IPS DF 19.7 (cell line): ENCODE data around the gene VARS1.
"Not testable (repeated sequence)": the region's sequence is repeated elsewhere in the genome, so short reads cannot be mapped to it uniquely, and the experiment has no call there.

Experiments
- DNase-seq: peaks from one replicate; pipeline ENCODE4 v3.0.0-alpha.2; 2013; ENCODE audit warnings: low read depth, low spot score

Gene VARS1

DNA sequence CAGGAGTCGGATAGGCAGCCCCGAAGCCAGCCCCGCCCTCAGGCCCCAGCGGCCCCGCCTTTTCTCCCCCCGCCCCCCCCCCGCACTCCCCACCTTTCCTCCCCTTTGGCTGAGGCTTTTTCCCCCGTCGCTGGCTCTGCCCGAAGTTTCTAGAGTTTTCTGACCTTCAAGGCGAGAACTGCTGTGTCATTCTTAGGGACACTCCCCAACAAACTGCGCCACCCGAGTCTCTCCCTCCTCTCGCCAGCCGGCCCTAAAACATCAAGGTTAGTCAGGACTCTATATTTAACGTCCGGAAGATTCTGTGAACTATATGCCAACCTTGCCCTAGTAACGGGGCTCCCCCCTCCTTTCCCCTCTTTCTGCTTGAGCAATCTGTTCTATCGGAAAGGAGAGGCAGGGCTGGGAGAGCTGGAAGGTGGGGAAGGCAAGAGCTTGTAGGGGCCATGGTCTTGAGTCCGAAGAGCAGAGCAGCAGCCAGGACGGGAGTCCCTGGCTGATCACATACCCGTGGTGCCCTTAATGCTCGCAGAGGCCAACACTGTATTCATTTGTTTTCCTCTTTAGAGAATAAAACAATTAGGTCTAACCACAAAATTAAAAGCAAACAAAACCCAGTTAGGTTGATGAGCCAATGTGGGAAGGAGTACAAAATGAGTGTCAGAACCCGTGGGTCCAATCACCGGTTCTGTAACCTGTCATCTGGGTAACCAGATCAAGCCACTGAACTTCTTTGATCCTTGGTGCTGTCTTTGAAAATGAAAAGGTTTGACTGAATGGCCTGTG, 26.7 kb upstream of the VARS1 start:
- no peak for DNase-seq

GRCh38 chr6:31821301-31822035, 25.9 kb upstream of the VARS1 start:
- no peak for DNase-seq

DNA sequence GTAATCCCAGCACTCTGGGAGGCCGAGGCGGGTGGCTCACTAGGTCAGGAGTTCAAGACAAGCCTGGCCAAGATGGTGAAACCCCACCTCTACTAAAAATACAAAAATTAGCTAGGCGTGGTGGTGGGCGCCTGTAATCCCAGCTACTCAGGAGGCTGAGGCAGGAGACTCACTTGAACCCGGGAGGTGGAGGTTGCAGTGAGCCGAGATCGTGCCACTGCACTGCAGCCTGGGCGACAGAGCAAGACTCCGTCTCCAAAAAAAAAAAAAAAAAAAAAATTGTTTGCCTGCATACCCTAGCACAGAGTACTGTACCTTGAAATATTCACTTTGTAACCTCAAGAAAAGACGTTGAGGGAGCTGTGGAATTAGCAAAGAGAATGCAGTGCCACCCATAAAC, 24.8 kb upstream of the VARS1 start:
- not testable (repeated sequence) for DNase-seq

GRCh38 chr6:31819871-31820299, 24.3 kb upstream of the VARS1 start:
- no peak for DNase-seq

- not testable (repeated sequence) for DNase-seq
Observed at GRCh38 chr6:31817929-31818511, 22.5 kb upstream of the VARS1 start.

- DNase-seq = not testable (repeated sequence)
Observed at GRCh38 chr6:31817133-31817928, 21.8 kb upstream of the VARS1 start.

DNA sequence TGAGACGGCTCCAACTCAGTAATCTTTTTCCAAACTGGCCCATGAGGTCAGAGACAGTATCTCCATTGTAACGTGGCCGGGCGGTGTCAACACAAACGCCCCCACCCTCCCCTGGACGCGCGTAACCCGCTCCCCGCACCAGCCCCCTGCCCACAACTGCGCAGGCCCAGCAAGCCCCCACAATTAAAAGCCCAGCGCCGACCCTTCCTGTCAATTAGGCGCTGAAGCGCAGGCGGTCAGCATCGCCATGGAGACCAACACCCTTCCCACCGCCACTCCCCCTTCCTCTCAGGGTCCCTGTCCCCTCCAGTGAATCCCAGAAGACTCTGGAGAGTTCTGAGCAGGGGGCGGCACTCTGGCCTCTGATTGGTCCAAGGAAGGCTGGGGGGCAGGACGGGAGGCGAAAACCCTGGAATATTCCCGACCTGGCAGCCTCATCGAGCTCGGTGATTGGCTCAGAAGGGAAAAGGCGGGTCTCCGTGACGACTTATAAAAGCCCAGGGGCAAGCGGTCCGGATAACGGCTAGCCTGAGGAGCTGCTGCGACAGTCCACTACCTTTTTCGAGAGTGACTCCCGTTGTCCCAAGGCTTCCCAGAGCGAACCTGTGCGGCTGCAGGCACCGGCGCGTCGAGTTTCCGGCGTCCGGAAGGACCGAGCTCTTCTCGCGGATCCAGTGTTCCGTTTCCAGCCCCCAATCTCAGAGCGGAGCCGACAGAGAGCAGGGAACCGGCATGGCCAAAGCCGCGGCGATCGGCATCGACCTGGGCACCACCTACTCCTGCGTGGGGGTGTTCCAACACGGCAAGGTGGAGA, 19.7 kb upstream of the VARS1 start, which contains the start of the genes HSPA1A and HSPA1L:
Gene HSPA1A, plus strand, starts transcription at position 519 of the 814 bp plus-strand sequence. Its CDS starts 214 bp downstream, at position 733.
Gene HSPA1L, minus strand, starts transcription at position 259 of the 814 bp plus-strand sequence. CDS start 3,311 bp downstream, outside the sequence.
- DNase-seq = peak; percentile 94

DNA sequence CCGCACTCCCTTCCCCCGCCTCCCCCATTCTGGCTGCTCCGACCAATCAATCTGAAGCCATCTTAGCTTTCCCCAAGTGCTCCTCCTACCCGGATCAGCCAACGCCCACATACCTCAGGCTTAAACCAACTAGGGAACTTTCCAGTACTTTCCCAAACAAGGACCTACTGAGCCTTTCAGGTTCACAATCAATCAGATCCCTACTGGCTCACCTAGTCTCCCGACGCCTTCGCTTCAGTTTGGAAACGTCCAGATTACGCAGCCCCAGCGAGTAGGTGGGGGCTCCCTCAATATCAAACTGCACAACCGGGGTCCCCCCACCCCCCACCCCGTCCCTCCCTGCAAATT, 19.1 kb upstream of the VARS1 start:
- DNase-seq = peak; percentile 98

GRCh38 chr6:31813465-31813849, 17.9 kb upstream of the VARS1 start:
- DNase-seq = no peak

GRCh38 chr6:31811645-31812044, 16.1 kb upstream of the VARS1 start:
- no peak for DNase-seq

DNA sequence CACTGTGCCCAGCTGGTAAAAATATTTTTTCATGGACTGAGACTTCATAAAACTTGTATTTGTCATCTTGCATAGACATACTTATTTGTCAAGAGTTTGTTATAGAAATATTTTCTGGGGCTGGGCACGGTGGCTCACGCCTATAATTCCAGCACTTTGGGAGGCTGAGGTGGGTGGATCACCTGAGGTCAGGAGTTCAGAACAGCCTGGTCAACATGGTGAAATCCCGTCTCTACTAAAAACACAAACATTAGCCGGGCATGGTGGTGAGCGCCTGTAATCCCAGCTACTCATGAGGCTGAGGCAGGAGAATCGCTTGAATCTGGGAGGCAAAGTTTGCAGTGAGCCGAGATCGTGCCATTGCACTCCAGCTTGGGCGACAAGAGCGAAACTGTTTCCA, 13.0 kb upstream of the VARS1 start:
- not testable (repeated sequence) for DNase-seq

DNA sequence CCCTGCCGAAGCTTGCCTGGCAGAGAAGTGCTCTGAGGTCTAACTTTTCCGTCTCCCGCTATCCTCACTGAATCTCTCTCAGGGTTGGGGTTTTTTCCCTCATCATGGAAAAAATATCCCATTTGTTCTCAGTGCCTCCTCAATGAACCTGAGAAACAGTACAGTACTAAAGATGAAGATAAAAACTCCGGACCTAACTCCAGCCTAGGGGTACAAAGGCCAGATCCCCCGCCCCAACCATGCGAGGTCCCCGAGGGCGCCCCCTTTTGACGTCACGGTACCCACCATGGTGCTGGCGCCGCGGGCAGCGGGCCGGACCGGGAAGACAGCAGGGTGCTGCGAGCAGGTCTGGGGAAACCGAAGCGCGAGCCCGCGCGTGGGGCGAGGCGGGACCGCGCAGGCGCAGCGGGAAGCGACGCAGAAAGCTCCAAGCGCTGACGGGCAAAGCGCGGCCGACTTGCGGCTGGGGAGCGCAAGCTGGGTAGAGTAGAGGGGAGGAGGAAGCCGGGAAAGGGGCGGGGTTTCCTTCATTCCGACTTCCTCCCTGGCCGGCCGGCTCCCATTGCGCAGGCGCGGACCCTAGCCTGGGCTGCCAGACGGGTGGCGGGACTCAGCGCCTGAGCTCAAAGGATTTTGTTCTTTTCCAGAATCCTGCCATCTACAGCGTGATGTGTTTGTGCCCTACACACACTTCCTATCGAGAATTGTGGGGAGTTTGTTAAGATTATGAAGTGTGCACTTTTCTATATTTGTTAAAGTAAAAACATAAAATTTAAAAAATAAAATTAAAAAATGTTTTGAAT, 11.1 kb upstream of the VARS1 start, which contains the start of gene LSM2:
Gene LSM2, minus strand, starts transcription at position 497 of the 803 bp plus-strand sequence. Its CDS starts 209 bp downstream, at position 288.
- DNase-seq = no peak

DNA sequence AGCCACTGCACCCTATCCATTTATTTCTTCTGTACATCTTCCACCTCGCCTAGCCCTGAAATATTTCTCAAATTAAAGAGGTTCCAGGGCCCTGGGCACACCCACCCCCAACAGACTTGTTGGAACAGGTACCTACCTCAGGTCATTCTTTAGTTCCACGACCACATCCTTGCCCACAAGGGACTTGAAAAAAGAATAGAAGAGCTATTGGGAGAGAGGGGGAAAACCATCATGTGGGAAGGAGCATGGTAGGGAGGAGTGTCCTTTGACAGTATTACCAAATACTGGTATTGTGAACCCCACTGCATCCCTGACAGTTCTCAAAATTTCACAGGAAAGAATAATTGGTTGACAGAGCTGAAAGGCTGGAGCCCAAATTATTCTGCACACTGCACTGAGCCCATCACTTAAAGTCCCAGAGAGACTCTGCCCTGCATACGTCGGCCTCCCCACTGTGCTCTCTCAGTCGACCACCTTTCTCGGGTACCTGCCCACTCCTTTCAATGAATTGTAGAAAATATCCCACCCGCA, 10.5 kb upstream of the VARS1 start:
- DNase-seq = no peak

DNA sequence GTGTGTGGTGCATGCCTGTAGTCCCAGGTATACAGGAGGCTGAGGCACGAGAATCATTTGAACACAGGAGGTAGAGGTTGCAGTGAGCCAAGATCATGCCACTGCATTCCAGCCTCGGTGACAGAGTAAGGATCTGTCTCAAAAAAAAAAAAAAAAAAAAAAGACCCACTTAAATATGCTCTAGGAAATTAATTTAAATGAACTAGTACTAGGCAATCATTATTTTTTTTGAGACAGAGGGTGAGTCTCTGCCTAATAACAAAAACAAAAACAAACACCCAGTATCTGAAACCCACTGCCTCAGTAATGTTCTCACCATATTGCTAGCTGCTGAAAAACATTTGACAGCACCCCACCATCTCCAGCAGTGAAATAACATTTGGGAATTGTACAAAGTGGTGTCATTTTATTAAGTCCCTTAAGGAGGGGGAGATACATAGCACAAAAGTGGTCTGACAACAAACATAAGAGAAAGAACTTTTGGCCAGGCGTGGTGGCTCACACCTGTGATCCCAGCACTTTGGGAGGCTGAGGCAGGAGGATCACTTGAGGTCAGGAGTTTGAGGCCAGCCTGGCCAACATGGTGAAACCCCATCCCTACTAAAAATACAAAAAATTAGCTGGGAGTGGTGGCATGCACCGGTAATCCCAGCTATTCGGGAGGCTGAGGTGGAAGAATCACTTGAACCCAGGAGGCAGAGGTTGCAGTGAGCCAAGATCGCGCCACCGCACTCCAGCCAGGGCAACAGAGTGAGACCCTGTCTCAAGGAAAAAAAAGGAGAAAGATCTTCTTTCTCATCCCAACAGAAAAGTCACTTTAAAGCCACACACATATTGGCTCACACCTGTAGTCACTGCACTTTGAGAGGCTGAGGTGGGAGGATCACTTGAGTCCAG, 5.7 kb upstream of the VARS1 start:
- DNase-seq = not testable (repeated sequence)

DNA sequence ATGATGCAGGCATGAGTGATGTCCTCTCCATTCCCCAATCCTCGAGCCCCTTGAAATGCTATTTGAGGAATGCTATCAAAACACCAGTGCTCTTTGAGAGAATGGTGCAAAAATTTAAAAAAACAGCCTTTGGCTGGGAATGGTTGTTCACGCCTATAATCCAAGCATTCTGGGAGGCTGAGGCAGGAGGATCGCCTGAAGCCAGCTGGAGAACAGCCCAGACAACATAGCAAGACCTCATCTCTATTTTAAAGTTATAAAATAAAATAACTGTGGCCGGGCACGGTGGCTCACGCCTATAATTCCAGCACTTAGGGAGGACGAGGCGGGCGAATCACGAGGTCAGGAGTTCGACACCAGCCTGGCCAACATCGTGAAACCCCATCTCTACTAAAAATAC, 4.2 kb upstream of the VARS1 start:
- DNase-seq = no peak

DNA sequence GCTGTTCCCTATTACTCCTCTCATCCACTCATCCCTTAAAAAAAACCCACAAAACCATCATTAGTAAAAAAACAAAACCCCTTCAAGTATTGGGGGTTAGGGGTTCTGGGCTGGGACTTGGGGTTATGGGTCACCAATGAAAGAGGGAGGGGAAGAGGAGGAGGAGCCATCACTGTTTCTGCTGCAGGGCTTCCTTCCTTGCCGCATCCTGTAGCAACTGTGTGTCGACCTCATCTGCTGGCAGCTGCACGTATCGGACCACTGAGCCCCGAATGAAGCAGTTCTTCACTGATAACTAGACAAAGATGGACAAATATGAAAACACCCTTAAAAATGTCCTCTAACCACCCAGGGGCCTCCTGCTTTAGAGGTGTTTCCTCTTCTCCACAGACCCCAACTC, 2.0 kb upstream of the VARS1 start:
- DNase-seq = no peak

GRCh38 chr6:31796993-31797385, 1.4 kb upstream of the VARS1 start:
- no peak for DNase-seq

DNA sequence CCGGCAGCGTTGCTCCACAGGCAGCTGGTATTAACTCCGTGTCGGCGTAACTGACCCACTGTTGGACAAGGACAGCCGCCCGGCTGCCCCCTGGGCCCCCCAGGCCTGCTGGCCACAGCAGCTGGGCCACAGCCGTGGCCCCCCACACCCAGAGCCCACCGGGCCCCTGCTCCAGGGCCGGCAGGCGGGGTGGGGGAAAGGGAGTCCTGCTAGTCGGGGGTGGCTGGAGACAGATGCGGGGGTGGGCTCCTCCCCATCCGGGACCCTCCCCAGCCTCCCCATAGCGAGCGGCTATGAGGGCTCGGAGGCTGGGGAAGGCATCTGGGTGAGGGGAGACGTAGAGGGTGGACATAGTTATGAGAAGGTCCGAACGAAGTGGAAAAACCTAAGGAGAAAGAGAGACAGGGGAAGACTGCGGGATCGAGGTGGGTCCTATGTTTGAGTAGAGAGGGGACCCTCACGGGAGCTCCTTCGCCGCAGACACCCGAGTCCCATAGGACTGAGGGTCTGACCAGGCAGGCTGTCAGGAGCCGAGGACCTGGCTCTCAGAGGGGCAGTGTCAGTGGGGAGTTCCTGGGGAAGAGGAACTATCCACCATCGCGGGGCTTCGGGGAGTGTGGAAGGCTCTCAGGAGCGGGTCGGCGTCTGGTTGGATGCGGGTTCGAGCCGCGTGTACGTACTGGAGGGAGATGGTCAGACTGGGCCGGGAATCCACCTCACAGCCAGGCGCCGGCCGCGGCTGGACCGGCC, 511 bp downstream of the VARS1 start:
- no peak for DNase-seq
